Measurements from ENCODE around the gene PTPRN2. TPM values are rescaled to one million over a fixed set of nuclear protein-coding genes. Genes with fewer than 3 reads are reported as not detected.

The PTPRN2 gene
- total RNA-seq, 4 donors from 2014 or later, result 6.6 to 10.7 (median 8.2) TPM

GRCh38 chr7:157499121-157499834 lies 1088.3 kb downstream of the PTPRN2 start:
- Histone ChIP-seq H3K27ac (no peak overlapping the region), H3K36me3 (no peaks in the 10 kb centered on the region), H3K9me3 (peaks cover 0 to 11% (median 0%) of the 10 kb centered on the region in 4 donors), H3K27me3 (no peaks in the 10 kb centered on the region), H3K4me1 (no peaks in the 10 kb centered on the region), H3K4me3 (no peak overlapping the region)
- DNase-seq (ENCODE audit: low spot score in 2 of 2), result no peak
- WGBS, 2 donors, result 79 to 86% methylated on average over 23 of the region's 27 CpGs
- TF ChIP-seq, protein P1, sequence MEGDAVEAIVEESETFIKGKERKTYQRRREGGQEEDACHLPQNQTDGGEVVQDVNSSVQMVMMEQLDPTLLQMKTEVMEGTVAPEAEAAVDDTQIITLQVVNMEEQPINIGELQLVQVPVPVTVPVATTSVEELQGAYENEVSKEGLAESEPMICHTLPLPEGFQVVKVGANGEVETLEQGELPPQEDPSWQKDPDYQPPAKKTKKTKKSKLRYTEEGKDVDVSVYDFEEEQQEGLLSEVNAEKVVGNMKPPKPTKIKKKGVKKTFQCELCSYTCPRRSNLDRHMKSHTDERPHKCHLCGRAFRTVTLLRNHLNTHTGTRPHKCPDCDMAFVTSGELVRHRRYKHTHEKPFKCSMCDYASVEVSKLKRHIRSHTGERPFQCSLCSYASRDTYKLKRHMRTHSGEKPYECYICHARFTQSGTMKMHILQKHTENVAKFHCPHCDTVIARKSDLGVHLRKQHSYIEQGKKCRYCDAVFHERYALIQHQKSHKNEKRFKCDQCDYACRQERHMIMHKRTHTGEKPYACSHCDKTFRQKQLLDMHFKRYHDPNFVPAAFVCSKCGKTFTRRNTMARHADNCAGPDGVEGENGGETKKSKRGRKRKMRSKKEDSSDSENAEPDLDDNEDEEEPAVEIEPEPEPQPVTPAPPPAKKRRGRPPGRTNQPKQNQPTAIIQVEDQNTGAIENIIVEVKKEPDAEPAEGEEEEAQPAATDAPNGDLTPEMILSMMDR (IDR thresholded peaks at IDR 0.05), result no peak
- TF ChIP-seq EP300 (IDR thresholded peaks at IDR 0.05) (no peak), POLR2A (IDR thresholded peaks at IDR 0.05) (no peak)

DNA sequence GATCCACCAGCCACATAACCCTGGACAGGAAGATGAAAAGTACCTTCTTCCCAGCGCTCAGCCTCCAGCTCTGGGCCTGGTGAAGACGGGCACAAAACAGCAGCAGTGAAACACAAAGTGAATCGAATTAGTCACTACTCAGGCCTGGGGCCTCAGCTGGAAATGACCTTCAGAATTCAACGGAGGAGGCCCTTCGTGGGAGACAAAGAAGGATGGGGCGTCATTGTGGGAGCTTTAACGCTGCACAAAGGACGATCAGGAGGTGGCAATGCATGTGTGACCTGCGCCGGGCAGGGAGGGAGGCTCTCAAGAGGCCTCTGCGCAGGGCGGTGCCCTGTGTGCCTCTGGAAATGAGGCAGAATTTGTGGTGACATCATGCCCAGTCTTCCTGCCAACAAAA lies 1089.0 kb downstream of the PTPRN2 start:
- Histone ChIP-seq H3K36me3 (no peaks in the 10 kb centered on the region), H3K4me1 (no peaks in the 10 kb centered on the region), H3K4me3 (no peak overlapping the region), H3K27ac (no peak overlapping the region), H3K9me3 (peaks cover 0 to 11% (median 0%) of the 10 kb centered on the region in 4 donors), H3K27me3 (no peaks in the 10 kb centered on the region)
- TF ChIP-seq POLR2A (IDR thresholded peaks at IDR 0.05) (no peak), EP300 (IDR thresholded peaks at IDR 0.05) (no peak)
- TF ChIP-seq, protein P1 (IDR thresholded peaks at IDR 0.05), result no peak
- DNase-seq (ENCODE audit: low spot score in 2 of 2), result no peak
- WGBS, 2 donors, result 64 to 67% methylated on average over 12 of the region's 12 CpGs

DNA sequence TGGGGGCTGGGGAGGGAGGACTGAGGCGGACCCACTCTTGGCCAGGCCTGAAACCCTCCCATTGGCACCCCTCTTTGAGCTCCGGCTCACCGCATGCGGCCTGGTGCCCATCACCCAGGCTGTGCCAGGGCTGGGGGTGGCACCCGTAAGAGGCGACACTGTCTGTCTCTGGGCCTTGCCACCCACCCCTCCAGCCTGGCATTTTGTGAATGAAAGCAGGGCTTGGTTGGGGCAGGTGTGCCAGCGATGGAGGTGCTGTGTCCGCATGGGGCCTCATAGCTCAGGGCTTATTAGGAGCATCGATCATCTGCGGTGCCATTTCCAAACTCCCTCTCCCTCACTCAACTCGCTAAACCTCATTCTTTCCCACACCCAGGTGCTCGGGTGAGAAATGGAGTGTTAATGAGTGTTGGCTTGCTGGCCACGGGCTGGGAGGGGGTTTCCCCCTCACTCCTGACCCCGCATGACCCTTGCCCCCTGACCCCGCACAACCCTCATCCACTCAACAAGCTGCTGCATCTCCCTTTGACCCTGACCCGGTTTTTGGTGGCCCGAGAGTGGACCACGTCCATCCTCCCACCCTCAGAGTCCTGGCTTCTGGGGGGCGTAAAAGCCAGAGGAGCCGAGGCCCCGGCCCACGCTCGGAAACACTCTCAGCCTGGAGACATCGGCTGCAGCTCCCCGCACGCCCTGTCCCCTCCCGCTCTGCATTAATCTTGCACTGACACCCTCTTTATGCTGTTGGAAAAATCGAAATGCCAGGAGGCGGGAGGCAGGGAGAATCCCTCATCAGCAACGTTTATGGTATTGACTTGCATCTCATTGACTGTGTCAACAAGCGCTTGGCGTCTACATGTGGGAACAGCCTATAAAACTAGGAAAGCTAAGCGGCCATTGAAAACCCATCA lies 1089.6 kb downstream of the PTPRN2 start:
- no peaks in the 10 kb centered on the region for H3K27me3 ChIP-seq
- no peak overlapping the region for H3K27ac ChIP-seq
- no peaks in the 10 kb centered on the region for H3K4me1 ChIP-seq
- no peak overlapping the region for H3K4me3 ChIP-seq
- 76 to 79% methylated on average over 31 to 33 of the region's 33 CpGs for WGBS, 2 donors
- TF ChIP-seq EP300 (IDR thresholded peaks at IDR 0.05) (no peak), POLR2A (IDR thresholded peaks at IDR 0.05) (no peak)
- TF ChIP-seq, protein P1 (IDR thresholded peaks at IDR 0.05), result no peak
- no peak for DNase-seq (ENCODE audit: low spot score in 2 of 2)
- peaks cover 0 to 11% (median 0%) of the 10 kb centered on the region in 4 donors for H3K9me3 ChIP-seq
- H3K36me3 ChIP-seq, result no peaks in the 10 kb centered on the region

GRCh38 chr7:157497367-157497743 lies 1090.3 kb downstream of the PTPRN2 start:
- WGBS, 2 donors, result 81 to 83% methylated on average over 8 of the region's 8 CpGs
- no peak overlapping the region for H3K27ac ChIP-seq

More at GRCh38 chr7:157497367-157497743, 1090.3 kb downstream of the PTPRN2 start:
- no peak overlapping the region for H3K4me3 ChIP-seq
- DNase-seq (ENCODE audit: low spot score in 2 of 2), result no peak
- no peaks in the 10 kb centered on the region for H3K4me1 ChIP-seq
- peaks cover 0 to 8% (median 0%) of the 10 kb centered on the region in 4 donors for H3K9me3 ChIP-seq
- H3K36me3 ChIP-seq, result no peaks in the 10 kb centered on the region
- TF ChIP-seq POLR2A (IDR thresholded peaks at IDR 0.05) (no peak), EP300 (IDR thresholded peaks at IDR 0.05) (no peak)
- TF ChIP-seq, protein P1 (IDR thresholded peaks at IDR 0.05), result no peak
- H3K27me3 ChIP-seq, result no peaks in the 10 kb centered on the region
